Peyer's patch (tissue), 4 donors: Measurements from ENCODE around the gene C1orf167.

Experiments used
- POLR2A ChIP-seq, 2 donors: fragments of 450-650 bp; IDR thresholded peaks; one replicate each; pipeline ENCODE4 v1.5.1; 2017; ENCODE audit warnings: antibody characterized with exemption in 2 of 2, mild to moderate bottlenecking in 2 of 2, moderate library complexity in 2 of 2
- TF ChIP-seq, protein P1 (sequence below), 6 experiments: fragments of 450-650 bp in 4 of 6; fragments of 200-600 bp in 2 of 6; sonication (generic) in 1 of 6; IDR thresholded peaks; one replicate each; pipeline ENCODE4 v1.5.1; 2017 to 2019; ENCODE audit warnings: antibody characterized with exemption in 6 of 6, mild to moderate bottlenecking in 3 of 6, moderate library complexity in 1 of 6

DNA sequence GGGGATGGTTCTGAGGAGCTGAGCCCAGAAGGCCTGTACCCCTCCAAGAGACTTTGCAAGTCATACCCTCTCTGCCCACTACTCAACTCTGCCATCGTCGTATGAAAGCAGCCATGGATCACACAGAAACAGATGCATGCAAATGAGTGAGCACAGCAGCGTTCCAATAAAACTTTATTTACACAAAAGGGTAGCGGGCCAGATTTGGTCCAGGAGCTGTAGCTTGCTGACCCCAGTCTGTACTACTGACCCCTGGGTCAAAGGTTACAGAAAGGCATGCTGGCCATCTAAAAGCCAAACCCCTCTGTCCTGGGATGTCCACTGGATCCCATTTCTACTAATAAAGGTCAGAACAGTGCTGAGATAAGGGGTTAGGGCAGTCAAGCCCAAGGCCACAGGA, 34.9 kb upstream of the C1orf167 start:
- TF ChIP-seq, protein P1, sequence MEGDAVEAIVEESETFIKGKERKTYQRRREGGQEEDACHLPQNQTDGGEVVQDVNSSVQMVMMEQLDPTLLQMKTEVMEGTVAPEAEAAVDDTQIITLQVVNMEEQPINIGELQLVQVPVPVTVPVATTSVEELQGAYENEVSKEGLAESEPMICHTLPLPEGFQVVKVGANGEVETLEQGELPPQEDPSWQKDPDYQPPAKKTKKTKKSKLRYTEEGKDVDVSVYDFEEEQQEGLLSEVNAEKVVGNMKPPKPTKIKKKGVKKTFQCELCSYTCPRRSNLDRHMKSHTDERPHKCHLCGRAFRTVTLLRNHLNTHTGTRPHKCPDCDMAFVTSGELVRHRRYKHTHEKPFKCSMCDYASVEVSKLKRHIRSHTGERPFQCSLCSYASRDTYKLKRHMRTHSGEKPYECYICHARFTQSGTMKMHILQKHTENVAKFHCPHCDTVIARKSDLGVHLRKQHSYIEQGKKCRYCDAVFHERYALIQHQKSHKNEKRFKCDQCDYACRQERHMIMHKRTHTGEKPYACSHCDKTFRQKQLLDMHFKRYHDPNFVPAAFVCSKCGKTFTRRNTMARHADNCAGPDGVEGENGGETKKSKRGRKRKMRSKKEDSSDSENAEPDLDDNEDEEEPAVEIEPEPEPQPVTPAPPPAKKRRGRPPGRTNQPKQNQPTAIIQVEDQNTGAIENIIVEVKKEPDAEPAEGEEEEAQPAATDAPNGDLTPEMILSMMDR (IDR thresholded peaks at IDR 0.05) = no peak
- no peak for TF ChIP-seq POLR2A (IDR thresholded peaks at IDR 0.05)
